Right ventricle myocardium inferior (tissue), 1 donor: ENCODE measurements around the gene CHST10. TPM values are rescaled to one million over a fixed set of nuclear protein-coding genes. Genes with fewer than 3 reads are reported as not detected.
"Not testable (repeated sequence)": the region's sequence is repeated elsewhere in the genome, so short reads cannot be mapped to it uniquely, and the experiment has no call there.

ENCODE experiments used
- ATAC-seq: fragments of 200-7000 bp; cut with Tn5 transposase; one replicate; pipeline ENCODE4 v1.9.1; 2020; ENCODE audit warnings: mild to moderate bottlenecking, moderate library complexity
- DNase-seq: peaks from one replicate; pipeline ENCODE4 v3.0.0; 2021; ENCODE audit errors: missing footprints
- intact Hi-C: fragments of 100-400 bp; cut with DNase I; formaldehyde crosslinking; loops from one replicate; pipeline ENCODE4 v1.11.0; 2022
- total RNA-seq: library from RNA; stranded (reverse); fragmentation: NEBNext Ultra II Directional; extraction: Animal tissue kit (Norgen Biotek cat#: 25700); gene quantifications from one replicate; pipeline ENCODE4 v1.2.1, GENCODE V29; 2021
- donor health status: DM: no; HTN: yes; CAD: no; lungs with severe emphysema.

The CHST10 gene
- total RNA-seq, 1 donor from 2014 or later, result 10.5 TPM

GRCh38 chr2:100358554-100358953 lies 58.9 kb downstream of the CHST10 start:
- intact Hi-C loops, result no loop called here
- DNase-seq (no peak), ATAC-seq (no peak)

GRCh38 chr2:100352521-100352920 lies 64.9 kb downstream of the CHST10 start:
- intact Hi-C loops, result no loop called here
- ATAC-seq, result no peak

GRCh38 chr2:100350661-100351185 lies 66.7 kb downstream of the CHST10 start:
- no peak for ATAC-seq
- intact Hi-C loops, result no loop called here
- no peak for DNase-seq

More at GRCh38 chr2:100352521-100352920, 64.9 kb downstream of the CHST10 start:
- no peak for DNase-seq

DNA sequence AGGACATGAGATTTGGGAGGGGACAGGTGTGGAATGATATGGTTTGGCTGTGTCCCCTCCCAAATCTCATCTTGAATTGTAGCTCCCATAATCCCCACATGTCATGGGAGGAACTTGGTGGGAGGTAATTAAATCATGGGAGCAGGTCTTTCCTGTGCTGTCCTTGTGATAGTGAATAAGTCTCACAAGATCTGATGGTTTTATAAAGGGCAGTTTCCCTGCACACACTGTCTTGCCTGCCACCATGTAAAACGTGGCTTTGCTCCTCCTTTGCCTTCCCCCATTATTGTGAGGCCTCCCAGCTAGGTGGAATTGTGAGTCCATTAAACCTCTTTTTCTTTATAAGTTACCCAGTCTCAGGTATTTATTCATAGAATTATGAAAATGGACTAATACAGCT lies 72.3 kb downstream of the CHST10 start:
- intact Hi-C loops, DNase-seq, ATAC-seq: not testable (repeated sequence)

DNA sequence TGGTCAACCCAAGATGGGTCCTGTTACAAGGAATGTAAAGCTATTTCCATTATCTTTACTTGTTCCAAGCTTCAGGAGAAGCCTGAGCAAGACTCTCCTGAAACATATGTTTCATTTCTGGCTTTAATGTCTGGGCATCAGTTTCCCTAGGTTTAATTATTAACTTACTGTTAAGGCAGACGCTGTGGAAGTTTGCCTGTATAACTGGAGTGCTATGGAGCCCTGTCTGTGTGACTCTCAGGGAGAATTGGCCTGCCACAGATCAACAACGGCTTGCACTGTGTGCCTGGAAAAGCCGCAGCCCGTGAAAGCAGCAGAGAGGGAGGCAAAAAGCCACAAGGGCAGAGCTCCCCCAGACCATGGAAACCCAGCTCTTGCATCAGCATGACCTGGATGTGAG lies 73.0 kb downstream of the CHST10 start:
- ATAC-seq, result no peak
- intact Hi-C loops, result no loop called here
- DNase-seq, result no peak

DNA sequence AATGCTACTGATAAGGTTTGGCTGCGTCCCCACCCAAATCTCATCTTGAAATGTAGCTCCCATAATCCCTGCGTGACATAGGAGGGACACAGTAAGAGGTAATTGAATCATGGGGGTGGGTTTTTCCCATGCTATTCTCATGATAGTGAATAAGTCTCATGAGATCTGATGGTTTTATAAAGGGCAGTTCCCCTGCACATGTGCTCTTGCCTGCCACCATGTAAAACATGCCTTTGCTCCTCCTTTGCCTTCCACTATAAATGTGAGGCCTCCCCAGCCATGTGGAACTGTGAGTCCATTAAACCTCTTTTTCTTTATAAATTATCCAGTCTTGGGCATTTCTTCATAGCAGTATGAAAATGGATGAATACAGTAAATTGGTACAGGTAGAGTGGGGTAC lies 75.0 kb downstream of the CHST10 start:
- DNase-seq, ATAC-seq, intact Hi-C loops: not testable (repeated sequence)

Other genes with a start within 250 kb of the CHST10 start
- 14.9 TPM for gene LONRF2, start 95.2 kb downstream of the CHST10 start, total RNA-seq
- gene NMS, start 52.8 kb upstream of the CHST10 start, total RNA-seq, result not detected
- 29.2 TPM for gene PDCL3, start 145.3 kb upstream of the CHST10 start, total RNA-seq